Endodermal cell (in vitro differentiated cells): ENCODE results near the gene CFAP298. TPM values are rescaled to one million over a fixed set of nuclear protein-coding genes. Genes with fewer than 3 reads are reported as not detected.

Experiments
- DNase-seq: peaks from one replicate; pipeline ENCODE4 v3.0.0-alpha.2; 2017
- H3K27ac ChIP-seq: 2 replicates; pipeline ENCODE4 v1.5.1; 2013; ENCODE audit warnings: mild to moderate bottlenecking, low read depth, low read length, moderate library complexity
- H3K27me3 ChIP-seq: 2 replicates; pipeline ENCODE4 v1.6.1; 2013; ENCODE audit warnings: mild to moderate bottlenecking, low read length, moderate library complexity; ENCODE audit not compliant: insufficient read depth, control insufficient read depth, poor library complexity, severe bottlenecking
- H3K36me3 ChIP-seq: 2 replicates; pipeline ENCODE4 v1.7.0; 2013; ENCODE audit warnings: mild to moderate bottlenecking, low read length, moderate library complexity; ENCODE audit not compliant: control insufficient read depth, insufficient read depth
- H3K4me1 ChIP-seq: one replicate; pipeline ENCODE4 v1.7.0; 2013; ENCODE audit warnings: low read length; ENCODE audit not compliant: control insufficient read depth, insufficient read depth
- H3K4me3 ChIP-seq: 2 replicates; pipeline ENCODE4 v1.5.1; 2013; ENCODE audit warnings: mild to moderate bottlenecking, low read length, moderate library complexity
- H3K9ac ChIP-seq: 2 replicates; pipeline ENCODE4 v1.6.1; 2013; ENCODE audit warnings: mild to moderate bottlenecking, low read length, moderate library complexity; ENCODE audit not compliant: poor library complexity, severe bottlenecking; ENCODE audit errors: extremely low read depth
- H3K9me3 ChIP-seq: 2 replicates; pipeline ENCODE4 v1.6.1; 2013; ENCODE audit warnings: mild to moderate bottlenecking, low read length, moderate library complexity; ENCODE audit not compliant: control insufficient read depth
- H3K27ac Mint-ChIP-seq: 2 replicates; pipeline ENCODE4 v1.8.0; 2020; ENCODE audit warnings: mixed read lengths
- H3K27me3 Mint-ChIP-seq: 2 replicates; pipeline ENCODE4 v1.8.0; 2021; ENCODE audit warnings: mild to moderate bottlenecking, mixed read lengths; ENCODE audit not compliant: insufficient read depth
- H3K36me3 Mint-ChIP-seq: 2 replicates; pipeline ENCODE4 v1.8.0; 2020; ENCODE audit warnings: low read depth, mixed read lengths
- H3K4me1 Mint-ChIP-seq: 2 replicates; pipeline ENCODE4 v1.8.0; 2020; ENCODE audit warnings: mixed read lengths
- H3K4me3 Mint-ChIP-seq: 2 replicates; pipeline ENCODE4 v1.8.0; 2020; ENCODE audit warnings: mild to moderate bottlenecking, moderate library complexity, mixed read lengths
- H3K9me3 Mint-ChIP-seq: 2 replicates; pipeline ENCODE4 v1.8.0; 2020; ENCODE audit warnings: mild to moderate bottlenecking, mixed read lengths
- CTCF ChIP-seq: fragments of 200-600 bp; sonication (generic); conservative IDR thresholded peaks from 2 replicates; pipeline ENCODE4 v1.5.0; 2021; ENCODE audit warnings: antibody characterized with exemption, mild to moderate bottlenecking
- WGBS, 2 experiments: methylation state at CpG; one replicate each; pipeline versions ENCODE4 v1.1.5 to v1.1.7; 2013; ENCODE audit warnings: missing lambda C conversion rate in 2 of 2, mixed read lengths in 1 of 2; ENCODE audit not compliant: insufficient coverage in 1 of 2, insufficient read length in 1 of 2; 5-methylcytosine and 5-hydroxymethylcytosine counted together
- total RNA-seq, 2 donors: library from RNA; stranded (reverse); fragmentation: NEBNext Ultra II Directional in 1 of 2; extraction: Animal tissue kit (Norgen Biotek cat#: 25700) in 1 of 2; gene quantifications; 2 replicates in 1 of 2; 3 replicates in 1 of 2; pipeline ENCODE4 v1.2.1, GENCODE V29; 2021

The CFAP298 gene
- total RNA-seq, 2 donors from 2014 or later, result 57.3 to 62.2 TPM

- H3K27me3 Mint-ChIP-seq, result no peaks in the 10 kb centered on the region
- H3K4me1 Mint-ChIP-seq, result no peaks in the 10 kb centered on the region
- no peak within 1 kb of the TSS for H3K27ac ChIP-seq
- no peaks in the 10 kb centered on the region for H3K36me3 Mint-ChIP-seq
- H3K9me3 ChIP-seq, result no peaks in the 10 kb centered on the region
- no peak within 1 kb of the TSS for H3K4me3 Mint-ChIP-seq
- 92 to 94% methylated on average over 7 to 17 of the region's 17 CpGs for WGBS, 2 experiments
- no peak within 1 kb of the TSS for H3K4me3 ChIP-seq
- no peak for TF ChIP-seq CTCF
- peak within 1 kb of the TSS; percentile 26 for H3K27ac Mint-ChIP-seq
- no peaks in the 10 kb centered on the region for H3K27me3 ChIP-seq
- H3K4me1 ChIP-seq, result no peaks in the 10 kb centered on the region
- no peak within 1 kb of the TSS for H3K9ac ChIP-seq
- H3K36me3 ChIP-seq, result no peaks in the 10 kb centered on the region
- no peak for DNase-seq
- H3K9me3 Mint-ChIP-seq, result no peaks in the 10 kb centered on the region
Observed at GRCh38 chr21:32585042-32585710, 27.0 kb downstream of the CFAP298 start, which contains the start of gene TCP10L. TCP10L (minus strand) TSS chr21:32585523; CDS start chr21:32584304, 1,219 bp downstream.

GRCh38 chr21:32584472-32584871 is 27.7 kb downstream of the CFAP298 start:
- no peak overlapping the region for H3K9ac ChIP-seq
- no peaks in the 10 kb centered on the region for H3K9me3 ChIP-seq
- TF ChIP-seq CTCF, result no peak
- Mint-ChIP-seq H3K27ac (no peak overlapping the region), H3K36me3 (no peaks in the 10 kb centered on the region), H3K4me1 (no peaks in the 10 kb centered on the region), H3K4me3 (no peak overlapping the region), H3K27me3 (no peaks in the 10 kb centered on the region), H3K9me3 (no peaks in the 10 kb centered on the region)
- H3K36me3 ChIP-seq, result no peaks in the 10 kb centered on the region
- H3K27me3 ChIP-seq, result peaks cover 2% of the 10 kb centered on the region
- DNase-seq, result no peak
- H3K4me3 ChIP-seq, result no peak overlapping the region
- no peaks in the 10 kb centered on the region for H3K4me1 ChIP-seq
- WGBS, 2 experiments, result 90 to 93% methylated on average over 3 to 8 of the region's 8 CpGs
- H3K27ac ChIP-seq, result no peak overlapping the region

DNA sequence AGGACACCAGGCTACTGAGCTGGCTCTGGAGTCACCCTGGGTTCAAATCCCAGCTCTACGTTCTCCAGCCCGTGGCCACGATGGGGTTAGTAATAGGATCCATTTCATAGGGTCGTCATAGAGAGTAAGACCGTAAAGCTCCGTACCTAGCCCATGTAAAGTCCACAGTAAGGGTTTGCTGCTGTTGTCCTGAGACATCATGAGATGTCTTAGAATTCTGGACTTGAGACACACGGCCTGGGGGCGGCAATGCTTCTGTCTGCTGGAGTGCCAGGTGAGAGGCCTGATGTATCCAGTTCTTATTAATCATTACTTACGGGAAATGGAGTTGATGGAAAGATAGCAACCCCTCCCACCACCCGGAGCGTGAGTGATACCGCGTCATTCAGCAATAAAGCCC is 30.4 kb downstream of the CFAP298 start:
- no peak overlapping the region for H3K4me3 ChIP-seq
- DNase-seq, result peak; percentile 29
- H3K27me3 ChIP-seq, result peaks cover 12% of the 10 kb centered on the region
- H3K27ac ChIP-seq, result no peak overlapping the region
- H3K9me3 ChIP-seq, result no peaks in the 10 kb centered on the region
- Mint-ChIP-seq H3K27ac (no peak overlapping the region), H3K9me3 (no peaks in the 10 kb centered on the region), H3K36me3 (no peaks in the 10 kb centered on the region), H3K4me3 (no peak overlapping the region), H3K4me1 (no peaks in the 10 kb centered on the region), H3K27me3 (peaks cover 5% of the 10 kb centered on the region)
- no peaks in the 10 kb centered on the region for H3K36me3 ChIP-seq
- no peaks in the 10 kb centered on the region for H3K4me1 ChIP-seq
- 93% methylated on average over 13 of the region's 13 CpGs for WGBS, 2 experiments
- no peak overlapping the region for H3K9ac ChIP-seq
- no peak for TF ChIP-seq CTCF
